ENCODE measurements around the gene ALDH2. TPM values are rescaled to one million over a fixed set of nuclear protein-coding genes. Genes with fewer than 3 reads are reported as not detected.
"Not testable (repeated sequence)": the region's sequence is repeated elsewhere in the genome, so short reads cannot be mapped to it uniquely, and the experiment has no call there.

Gene ALDH2
- total RNA-seq, 2 experiments from 2014 or later, result 3.2 to 3.8 TPM

DNA sequence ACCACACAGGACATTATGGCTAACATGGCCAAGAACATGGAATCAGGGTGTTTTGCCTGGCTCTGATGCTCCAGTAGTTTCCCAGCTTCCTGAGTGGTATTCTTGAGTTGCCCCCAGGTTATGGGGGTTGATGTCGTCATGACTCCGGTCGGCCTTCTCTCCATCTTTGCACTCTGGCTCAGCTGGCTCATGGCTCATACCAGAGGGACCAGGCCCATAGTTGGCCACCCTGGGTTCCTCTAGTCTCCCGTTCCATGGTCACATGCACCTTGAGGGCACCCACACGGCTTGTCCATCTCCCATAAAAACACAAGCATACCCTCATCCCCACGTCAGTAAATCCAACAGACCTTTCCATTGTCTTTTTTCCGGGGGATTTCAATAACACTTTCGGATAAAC is 51.6 kb downstream of the ALDH2 start:
- intact Hi-C loops (cut with micrococcal nuclease), result no loop called here
- ChIA-PET CTCF (no interaction called here), POLR2A (interaction anchor here (1.1 kb wide), 1 partner anchor 133 kb away, joined by 3 read pairs; the partner anchor contains the start of genes ACAD10 and BRAP)
- no peaks in the 10 kb centered on the region for H3K36me3 Mint-ChIP-seq (ENCODE audit: low read depth)
- no peaks in the 10 kb centered on the region for H3K9me3 Mint-ChIP-seq
- H3K4me1 Mint-ChIP-seq (ENCODE audit: low read depth), result peaks cover 2% of the 10 kb centered on the region
- peaks cover 7% of the 10 kb centered on the region for H3K27me3 Mint-ChIP-seq
- DNase-seq (no peak), ATAC-seq (no peak)
- TF ChIP-seq CTCF (IDR thresholded peaks at IDR 0.05), result no peak
- H3K27ac Mint-ChIP-seq, result no peak overlapping the region
- no peak overlapping the region for H3K4me3 Mint-ChIP-seq

DNA sequence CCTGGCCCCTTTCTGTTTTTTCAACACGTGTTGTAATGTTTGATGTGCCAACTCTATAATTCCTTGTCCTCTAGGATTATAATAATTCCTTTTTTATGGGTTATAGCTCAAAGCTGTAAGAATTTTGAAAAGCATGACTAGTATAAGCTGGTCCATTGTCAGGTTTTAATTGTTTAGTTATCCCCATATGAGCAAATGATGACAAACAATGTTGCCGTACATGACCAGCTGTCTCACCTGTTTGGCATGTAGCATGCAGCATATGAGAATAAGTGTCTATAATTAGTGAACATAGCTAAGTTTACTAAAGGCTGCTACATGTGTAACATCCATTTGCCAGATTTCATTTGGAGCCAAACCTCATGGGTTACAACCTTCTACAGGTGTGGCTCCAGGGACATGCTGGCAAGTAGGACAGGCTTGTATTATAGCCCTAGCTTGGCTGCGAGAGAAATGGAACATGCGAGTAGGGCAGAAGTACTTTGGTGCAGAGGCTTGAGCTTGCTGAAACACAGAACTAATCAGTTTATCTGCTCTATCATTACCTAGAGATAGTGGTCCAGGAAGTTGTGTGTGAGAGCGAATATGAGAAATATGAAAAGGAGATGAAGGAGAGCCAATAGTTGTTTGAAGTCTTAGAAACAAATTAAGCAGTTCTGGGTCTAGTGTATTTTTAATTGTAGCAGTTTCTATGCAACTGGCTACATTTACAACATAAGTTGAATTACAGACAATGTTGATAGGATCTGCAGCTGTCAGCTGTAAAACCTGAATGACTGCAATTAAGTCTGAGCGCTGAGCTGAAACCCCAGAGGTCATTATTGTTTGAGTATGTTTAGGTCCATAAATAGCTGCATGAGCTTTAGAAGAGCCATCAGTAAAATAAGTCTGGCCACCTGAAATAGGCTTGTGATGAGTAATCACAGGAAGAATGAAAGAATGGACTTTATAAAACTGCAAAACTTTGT is 52.7 kb downstream of the ALDH2 start:
- POLR2A ChIA-PET, result interaction anchor here (1.1 to 1.3 kb wide), 2 partner anchors 23 to 134 kb away, joined by 3 read pairs; partner anchors contain the start of genes ACAD10, BRAP and MAPKAPK5
- H3K36me3 Mint-ChIP-seq (ENCODE audit: low read depth), result no peaks in the 10 kb centered on the region

DNA sequence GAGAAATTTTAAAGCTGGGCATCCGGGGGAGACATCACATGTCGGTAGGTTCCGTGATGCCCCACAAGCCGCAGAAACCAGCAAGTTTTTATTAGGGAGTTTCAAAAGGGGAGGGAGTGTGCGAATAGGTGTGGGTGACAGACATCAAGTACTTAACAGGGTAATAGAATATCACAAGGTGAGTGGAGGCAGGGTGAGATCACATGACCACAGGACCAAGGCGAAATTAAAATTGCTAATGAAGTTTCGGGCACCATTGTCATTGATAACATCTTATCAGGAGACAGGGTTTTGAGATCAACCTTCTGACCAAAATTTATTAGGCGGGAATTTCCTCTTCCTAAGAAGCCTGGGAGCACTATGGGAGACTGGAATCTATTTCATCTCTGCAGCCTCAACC is 54.1 kb downstream of the ALDH2 start:
- H3K9me3 Mint-ChIP-seq; CTCF ChIA-PET; POLR2A ChIA-PET; H3K27me3 Mint-ChIP-seq; H3K4me3 Mint-ChIP-seq; DNase-seq; H3K36me3 Mint-ChIP-seq (ENCODE audit: low read depth); H3K27ac Mint-ChIP-seq; H3K4me1 Mint-ChIP-seq (ENCODE audit: low read depth); intact Hi-C loops (cut with micrococcal nuclease); ATAC-seq: not testable (repeated sequence)

More for the DNA sequence above, 52.7 kb downstream of the ALDH2 start:
- no peaks in the 10 kb centered on the region for H3K4me1 Mint-ChIP-seq (ENCODE audit: low read depth)
- DNase-seq (no peak), ATAC-seq (no peak)
- TF ChIP-seq CTCF (IDR thresholded peaks at IDR 0.05), result no peak
- H3K4me3 Mint-ChIP-seq, result no peak overlapping the region
- intact Hi-C loops (cut with micrococcal nuclease), result no loop called here
- peaks cover 9% of the 10 kb centered on the region for H3K27me3 Mint-ChIP-seq
- CTCF ChIA-PET, result no interaction called here
- H3K9me3 Mint-ChIP-seq, result no peaks in the 10 kb centered on the region
- H3K27ac Mint-ChIP-seq, result no peak overlapping the region

DNA sequence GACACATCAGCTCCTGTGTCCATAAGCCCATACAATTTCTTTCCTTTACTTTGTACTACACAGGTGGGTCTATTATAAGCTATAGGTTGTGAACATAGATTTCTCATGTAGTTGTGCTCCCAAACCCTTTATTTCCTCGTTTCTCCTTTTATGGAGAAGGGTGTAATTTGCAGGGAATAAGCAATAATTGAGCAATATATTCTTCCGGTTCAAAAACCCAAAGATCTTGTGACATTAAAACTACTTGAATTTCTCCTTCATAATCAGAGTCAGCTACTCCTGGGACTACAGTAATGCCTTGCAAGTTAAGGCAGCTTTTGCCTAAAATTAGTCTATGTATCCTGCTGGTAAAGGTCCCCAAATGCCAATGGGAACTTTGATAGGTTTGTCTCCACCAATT is 56.2 kb downstream of the ALDH2 start:
- intact Hi-C loops (cut with micrococcal nuclease), result no loop called here
- H3K4me3 Mint-ChIP-seq, result no peak overlapping the region

DNA sequence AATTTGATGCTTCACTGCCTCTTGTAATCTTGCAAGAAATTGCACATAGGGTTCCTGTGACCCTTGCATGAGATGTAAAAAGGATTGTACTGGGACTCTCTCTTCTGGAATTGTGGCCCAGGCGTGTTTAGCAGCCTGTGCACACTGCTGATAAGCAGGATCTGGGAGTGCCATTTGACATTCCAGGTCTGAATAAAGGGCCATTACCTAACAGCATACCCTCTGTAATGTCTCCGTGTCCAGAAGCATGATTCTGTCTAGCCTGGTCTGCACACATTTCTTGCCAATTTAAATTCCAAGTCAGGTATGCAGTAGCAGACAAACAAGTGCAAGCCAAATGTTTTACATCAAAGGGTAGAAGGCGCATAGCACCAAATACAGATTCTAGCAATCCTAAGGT is 57.2 kb downstream of the ALDH2 start:
- intact Hi-C loops (cut with micrococcal nuclease), result no loop called here
- DNase-seq (no peak), ATAC-seq (no peak)
- H3K9me3 Mint-ChIP-seq, result no peaks in the 10 kb centered on the region
- no peak overlapping the region for H3K4me3 Mint-ChIP-seq
- no peaks in the 10 kb centered on the region for H3K4me1 Mint-ChIP-seq (ENCODE audit: low read depth)
- POLR2A ChIA-PET, result no interaction called here
- TF ChIP-seq CTCF (IDR thresholded peaks at IDR 0.05), result no peak
- CTCF ChIA-PET, result interaction anchor here (1.3 kb wide), 1 partner anchor 116 kb away, joined by 3 read pairs; no protein-coding TSS in a partner anchor
- H3K36me3 Mint-ChIP-seq (ENCODE audit: low read depth), result no peaks in the 10 kb centered on the region
- H3K27ac Mint-ChIP-seq, result no peak overlapping the region
- peaks cover 9% of the 10 kb centered on the region for H3K27me3 Mint-ChIP-seq

More for the DNA sequence above, 56.2 kb downstream of the ALDH2 start:
- ChIA-PET CTCF (interaction anchor here (1.3 to 1.5 kb wide), 3 partner anchors 10 to 309 kb away, joined by 3 to 9 read pairs (median 3); no protein-coding TSS in a partner anchor), POLR2A (no interaction called here)
- no peaks in the 10 kb centered on the region for H3K36me3 Mint-ChIP-seq (ENCODE audit: low read depth)
- H3K9me3 Mint-ChIP-seq, result no peaks in the 10 kb centered on the region
- no peaks in the 10 kb centered on the region for H3K4me1 Mint-ChIP-seq (ENCODE audit: low read depth)
- peaks cover 9% of the 10 kb centered on the region for H3K27me3 Mint-ChIP-seq
- TF ChIP-seq CTCF (IDR thresholded peaks at IDR 0.05), result no peak
- DNase-seq, result no peak
- H3K27ac Mint-ChIP-seq, result no peak overlapping the region
- no peak for ATAC-seq

GRCh38 chr12:111824312-111824711 is 57.6 kb downstream of the ALDH2 start:
- H3K36me3 Mint-ChIP-seq (ENCODE audit: low read depth); intact Hi-C loops (cut with micrococcal nuclease); CTCF ChIA-PET; H3K27ac Mint-ChIP-seq; H3K4me1 Mint-ChIP-seq (ENCODE audit: low read depth); H3K27me3 Mint-ChIP-seq; DNase-seq; ATAC-seq; H3K9me3 Mint-ChIP-seq; H3K4me3 Mint-ChIP-seq: not testable (repeated sequence)
- POLR2A ChIA-PET, result interaction anchor here (0.6 kb wide), 1 partner anchor 11 kb away, joined by 3 read pairs; no protein-coding TSS in a partner anchor

Data from activated CD8-positive, alpha-beta T cell treated with anti-CD3 and anti-CD28 coated beads for 36 hours (primary cell).